ENCODE results near the gene DNAJC5G.

- no peak for TF ChIP-seq CTCF (IDR thresholded peaks at IDR 0.05; ENCODE audit: low read depth, low read length)
- TF ChIP-seq EZH2phosphoT487 (IDR thresholded peaks at IDR 0.05; ENCODE audit: low read depth): no peak
Observed at GRCh38 chr2:27306136-27306535, 30.9 kb downstream of the DNAJC5G start.
